ENCODE data around the gene HSD3B2.

The HSD3B2 gene

DNA sequence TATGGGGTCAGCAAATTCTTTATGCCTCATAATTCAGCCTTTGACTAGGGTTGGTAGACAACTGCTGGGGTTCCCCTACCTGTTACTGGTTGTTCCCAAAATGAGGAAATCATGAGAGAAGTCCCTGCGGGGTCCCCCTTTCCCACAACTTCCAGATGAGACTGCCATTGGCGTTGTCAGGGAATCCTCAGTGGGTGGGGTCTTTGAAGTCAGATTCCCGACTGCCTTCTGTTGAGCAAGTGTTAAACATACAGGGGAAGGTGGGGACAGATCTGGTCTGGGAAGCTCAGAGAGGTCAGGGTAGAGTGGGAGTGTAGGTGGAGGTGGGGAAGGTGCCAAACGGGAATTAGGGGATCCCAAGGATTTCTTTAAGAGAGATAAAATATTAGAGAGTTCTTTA, 14.7 kb downstream of the HSD3B2 start:
- Mint-ChIP-seq H3K9me3 (no peaks in the 10 kb centered on the region), H3K27ac (no peak overlapping the region), H3K27me3 (peaks cover 10% of the 10 kb centered on the region), H3K4me3 (no peak overlapping the region), H3K4me1 (no peaks in the 10 kb centered on the region)
- no peak for ATAC-seq
- DNase-seq = no peak

DNA sequence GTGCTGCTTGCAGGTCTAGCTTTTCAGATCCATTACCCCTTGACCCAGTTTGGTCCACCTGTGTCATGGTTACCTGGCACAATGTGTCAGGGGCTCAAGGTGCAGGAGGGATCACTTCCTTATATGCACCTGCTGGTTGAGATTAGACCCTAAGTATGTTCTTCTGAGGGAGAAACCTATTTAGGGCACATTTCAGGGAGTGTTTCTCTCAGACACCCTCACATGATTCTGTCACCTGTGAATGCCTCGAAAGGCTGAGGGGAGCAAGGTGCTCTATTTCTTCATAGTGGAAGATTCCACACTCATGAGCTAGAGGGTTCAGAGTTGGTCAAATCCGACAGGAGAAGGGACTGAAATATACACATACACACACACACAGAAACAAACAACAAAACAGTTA, 15.5 kb downstream of the HSD3B2 start:
- no peaks in the 10 kb centered on the region for H3K9me3 Mint-ChIP-seq

DNA sequence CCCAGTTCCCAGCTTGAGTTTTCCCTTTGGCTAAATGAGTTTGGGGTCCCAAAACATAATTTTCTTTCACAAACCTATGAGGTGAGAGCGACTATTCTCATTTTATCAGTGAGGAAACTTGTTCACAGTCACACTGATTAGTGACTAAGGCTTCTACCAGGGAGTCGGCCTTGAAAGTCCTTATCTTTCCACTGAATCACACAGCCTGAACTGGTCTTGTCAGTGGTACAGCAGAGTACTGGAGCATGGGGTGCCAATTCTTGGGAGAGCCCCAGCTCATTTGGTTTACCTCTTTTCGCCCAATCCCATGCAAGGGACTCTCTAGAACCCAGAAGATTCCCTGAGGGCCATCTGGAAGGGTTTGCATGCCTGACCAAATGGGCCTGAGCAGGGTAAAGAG, 16.9 kb downstream of the HSD3B2 start:
- no peaks in the 10 kb centered on the region for H3K9me3 Mint-ChIP-seq
- no peaks in the 10 kb centered on the region for H3K4me1 Mint-ChIP-seq
- peaks cover 10% of the 10 kb centered on the region for H3K27me3 Mint-ChIP-seq
- no peak overlapping the region for H3K27ac Mint-ChIP-seq
- ATAC-seq (no peak), DNase-seq (no peak)
- no peak overlapping the region for H3K4me3 Mint-ChIP-seq

More for the DNA sequence above, 15.5 kb downstream of the HSD3B2 start:
- no peak overlapping the region for H3K4me3 Mint-ChIP-seq
- DNase-seq = no peak
- no peak for ATAC-seq
- no peak overlapping the region for H3K27ac Mint-ChIP-seq
- H3K27me3 Mint-ChIP-seq = peaks cover 10% of the 10 kb centered on the region
- no peaks in the 10 kb centered on the region for H3K4me1 Mint-ChIP-seq

DNA sequence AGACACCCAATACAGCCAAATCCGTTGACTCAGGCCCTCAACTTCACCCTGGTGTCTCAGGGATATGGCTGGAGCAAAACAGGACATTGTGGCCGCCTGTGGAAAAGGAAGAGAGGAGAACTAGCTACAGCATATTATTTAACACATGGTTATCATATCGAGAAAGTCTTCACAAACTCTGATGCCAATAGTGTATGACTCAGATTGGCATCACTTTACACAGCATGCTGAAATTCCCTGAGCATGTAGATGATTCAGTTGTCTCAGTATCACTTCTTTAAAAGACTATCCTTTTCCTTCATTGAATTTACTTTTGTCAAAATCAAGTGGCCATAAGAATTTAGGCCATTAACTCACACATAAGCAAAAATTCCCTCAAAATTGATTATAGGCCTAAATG, 20.1 kb downstream of the HSD3B2 start:
- ATAC-seq (no peak), DNase-seq (no peak)
- Mint-ChIP-seq H3K27ac (no peak overlapping the region), H3K9me3 (no peaks in the 10 kb centered on the region), H3K4me1 (no peaks in the 10 kb centered on the region), H3K4me3 (no peak overlapping the region), H3K27me3 (peaks cover 11% of the 10 kb centered on the region)

DNA sequence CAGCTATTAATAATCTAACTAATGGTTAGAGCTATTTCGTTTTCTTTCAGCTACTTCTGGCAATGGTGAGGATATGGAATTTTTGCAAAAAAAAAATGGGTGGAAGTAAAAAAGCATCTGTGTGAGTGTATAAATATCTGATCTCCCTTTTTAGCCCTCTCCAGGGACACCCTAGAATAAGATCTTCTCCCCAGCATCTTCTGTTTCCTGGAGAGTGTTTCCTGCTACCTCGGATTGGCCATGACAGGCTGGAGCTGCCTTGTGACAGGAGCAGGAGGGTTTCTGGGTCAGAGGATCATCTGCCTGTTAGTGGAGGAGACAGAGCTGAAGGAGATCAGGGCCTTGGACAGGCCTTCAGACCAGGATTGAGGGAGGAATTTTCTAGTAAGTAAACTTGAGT, 23.8 kb downstream of the HSD3B2 start:
- H3K4me1 Mint-ChIP-seq = no peaks in the 10 kb centered on the region
- no peak overlapping the region for H3K27ac Mint-ChIP-seq
- DNase-seq (no peak), ATAC-seq (no peak)
- H3K4me3 Mint-ChIP-seq = no peak overlapping the region
- no peaks in the 10 kb centered on the region for H3K9me3 Mint-ChIP-seq
- peaks cover 7% of the 10 kb centered on the region for H3K27me3 Mint-ChIP-seq

DNA sequence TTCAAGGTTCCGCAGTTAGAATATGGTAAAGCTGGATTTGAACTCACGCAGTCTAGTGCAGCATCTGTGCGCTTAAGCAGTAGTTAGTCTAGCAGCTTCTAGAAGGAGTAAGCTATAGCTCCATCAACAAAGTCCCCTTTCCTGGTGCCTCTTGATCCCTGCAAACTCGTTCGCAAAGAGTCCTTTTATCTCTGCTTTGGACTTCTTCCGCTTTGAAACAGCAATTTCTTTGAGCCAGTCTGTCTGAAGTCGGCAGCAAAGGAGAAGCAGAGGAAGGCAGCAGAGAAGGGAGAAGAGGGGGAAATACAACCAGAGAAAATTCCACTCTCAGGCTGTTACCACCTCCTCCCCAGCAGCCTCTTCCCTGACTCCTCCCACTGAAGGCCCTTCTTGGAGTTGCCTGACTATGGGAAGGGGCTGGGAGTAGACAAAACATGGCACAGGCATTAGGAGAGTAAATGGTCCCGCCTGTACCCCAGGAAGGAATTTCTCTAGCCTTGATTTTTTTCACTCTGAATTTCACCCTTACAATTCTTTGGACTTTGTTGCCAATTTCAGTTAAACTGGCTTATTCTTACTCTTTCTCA, 25.9 kb downstream of the HSD3B2 start:
- no peak for DNase-seq

DNA sequence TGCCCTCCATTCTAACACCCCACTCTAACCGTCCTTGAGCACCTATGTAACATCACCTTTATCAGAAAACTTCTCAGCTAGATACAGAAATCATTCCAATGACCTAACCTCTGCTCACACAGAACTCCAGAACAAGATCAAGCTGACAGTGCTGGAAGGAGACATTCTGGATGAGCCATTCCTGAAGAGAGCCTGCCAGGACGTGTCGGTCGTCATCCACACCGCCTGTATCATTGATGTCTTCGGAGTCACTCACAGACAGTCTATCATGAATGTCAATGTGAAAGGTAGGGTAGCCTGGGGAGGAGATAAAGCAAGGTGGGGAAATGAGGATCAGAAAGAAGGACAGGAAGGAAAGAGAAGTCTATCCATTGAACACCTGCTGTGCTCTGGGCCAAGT, 27.8 kb downstream of the HSD3B2 start:
- H3K4me3 Mint-ChIP-seq = no peak overlapping the region
- peaks cover 6% of the 10 kb centered on the region for H3K27me3 Mint-ChIP-seq
- no peaks in the 10 kb centered on the region for H3K9me3 Mint-ChIP-seq
- no peak for DNase-seq
- H3K27ac Mint-ChIP-seq = no peak overlapping the region
- no peaks in the 10 kb centered on the region for H3K4me1 Mint-ChIP-seq
- no peak for ATAC-seq

More for the DNA sequence above, 25.9 kb downstream of the HSD3B2 start:
- Mint-ChIP-seq H3K4me1 (no peaks in the 10 kb centered on the region), H3K27me3 (peaks cover 6% of the 10 kb centered on the region), H3K9me3 (no peaks in the 10 kb centered on the region), H3K27ac (no peak overlapping the region), H3K4me3 (no peak overlapping the region)
- ATAC-seq = no peak

DNA sequence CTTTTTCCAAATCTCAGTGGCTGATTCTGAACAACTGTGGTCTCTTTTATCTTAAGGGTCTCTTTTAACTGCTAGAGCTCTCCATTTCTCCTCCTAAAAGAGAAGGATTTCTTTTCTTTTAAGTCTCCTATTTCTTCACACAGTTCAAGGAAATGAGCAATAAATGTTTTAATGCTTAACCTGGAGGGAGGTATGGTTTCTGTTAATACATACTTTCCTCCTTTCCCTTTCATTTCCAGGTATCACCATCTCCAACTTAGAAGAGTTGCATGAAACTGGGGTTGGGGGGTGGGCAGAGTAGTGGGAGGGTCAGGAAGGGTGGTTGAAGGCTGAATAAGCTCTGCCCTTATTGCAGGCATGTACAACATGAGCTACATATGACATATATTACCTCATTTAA, 31.4 kb downstream of the HSD3B2 start:
- no peaks in the 10 kb centered on the region for H3K9me3 Mint-ChIP-seq
- no peaks in the 10 kb centered on the region for H3K4me1 Mint-ChIP-seq
- no peaks in the 10 kb centered on the region for H3K27me3 Mint-ChIP-seq
- H3K4me3 Mint-ChIP-seq = no peak overlapping the region
- ATAC-seq = no peak
- no peak overlapping the region for H3K27ac Mint-ChIP-seq
- DNase-seq = no peak

DNA sequence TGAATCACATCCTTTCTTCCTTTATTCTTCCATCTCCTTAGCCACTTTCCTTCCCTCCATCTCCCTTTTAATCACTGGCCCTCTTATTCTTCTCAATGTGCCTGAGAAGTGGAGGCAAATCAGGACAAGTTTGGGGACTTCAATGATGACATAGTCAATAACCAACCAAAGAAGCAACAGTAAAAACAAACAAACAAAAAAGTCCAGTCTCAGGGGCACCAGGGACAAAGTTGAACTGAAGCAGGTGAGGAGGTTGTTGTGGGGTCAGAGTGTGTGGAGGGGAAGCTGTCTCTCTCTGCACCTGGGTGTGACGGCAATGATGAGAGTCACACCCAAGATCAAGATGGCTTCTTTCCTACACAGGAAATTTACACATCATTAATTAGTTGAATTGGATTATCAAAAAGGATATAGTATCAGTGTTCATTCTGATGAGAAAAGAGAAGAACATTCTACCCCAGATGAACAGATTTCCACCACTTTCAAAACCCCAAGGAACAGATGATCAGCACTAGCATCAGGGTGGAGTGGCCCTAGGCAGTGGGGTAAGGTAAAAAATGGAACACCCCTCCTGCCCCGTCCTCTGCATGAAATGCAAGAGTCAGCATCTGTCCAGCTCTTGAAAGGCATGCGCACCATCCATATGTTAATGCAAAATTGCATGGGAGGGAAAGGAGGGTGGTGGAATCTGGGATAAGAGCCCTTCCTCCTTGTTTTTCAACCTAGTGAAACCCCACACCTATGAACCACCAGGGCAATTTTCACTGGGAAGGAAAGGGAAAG, 32.6 kb downstream of the HSD3B2 start:
- Mint-ChIP-seq H3K9me3 (no peaks in the 10 kb centered on the region), H3K4me3 (no peak overlapping the region), H3K4me1 (no peaks in the 10 kb centered on the region), H3K27ac (peak overlapping the region in 1 of 2 donors; percentile 84), H3K27me3 (no peaks in the 10 kb centered on the region)
- ATAC-seq (peak; percentile 29), DNase-seq (no peak)

DNA sequence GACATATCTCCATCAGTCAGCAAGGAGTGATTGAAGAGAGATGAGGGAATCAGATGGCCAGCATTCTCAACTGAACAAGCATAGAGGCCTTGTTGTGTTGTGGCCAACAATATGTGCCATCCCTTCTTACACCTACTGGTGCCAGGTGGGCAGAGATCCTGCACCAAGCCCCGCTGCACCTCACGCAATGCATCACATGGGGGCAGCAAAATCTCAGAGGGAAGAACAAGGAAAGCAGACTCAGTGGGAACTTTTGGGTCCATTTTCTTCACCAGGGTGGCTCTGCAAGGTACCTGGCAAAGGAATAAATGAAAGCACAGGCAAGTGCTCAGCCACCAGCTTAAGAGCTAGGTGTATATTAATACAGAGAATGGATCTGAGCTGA, 33.2 kb downstream of the HSD3B2 start:
- ATAC-seq (peak; percentile 33), DNase-seq (no peak)
- Mint-ChIP-seq H3K27ac (no peak overlapping the region), H3K9me3 (no peaks in the 10 kb centered on the region), H3K4me1 (peaks cover 4% of the 10 kb centered on the region), H3K27me3 (no peaks in the 10 kb centered on the region), H3K4me3 (no peak overlapping the region)

DNA sequence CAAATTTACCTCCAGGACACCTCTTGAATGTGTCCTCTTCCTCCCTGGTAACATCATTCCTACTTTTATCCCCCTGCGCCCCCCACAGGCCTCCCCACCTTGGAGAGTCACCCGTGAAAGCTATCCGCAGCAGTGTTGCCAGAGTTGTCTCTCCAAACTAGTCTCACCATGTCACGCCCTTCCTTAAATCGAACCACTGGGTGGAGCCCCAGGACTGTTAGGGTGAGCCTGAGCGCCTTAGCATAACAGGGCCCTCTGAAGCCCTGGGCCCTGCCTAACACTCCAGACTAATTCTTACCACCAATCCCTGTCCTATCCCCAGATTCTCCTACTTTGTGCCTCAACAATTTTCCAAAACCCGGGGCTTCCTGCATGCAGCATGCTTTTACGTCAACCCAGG, 35.0 kb downstream of the HSD3B2 start:
- no peak for DNase-seq
- Mint-ChIP-seq H3K4me1 (peaks cover 7% of the 10 kb centered on the region), H3K4me3 (no peak overlapping the region), H3K27me3 (no peaks in the 10 kb centered on the region), H3K27ac (peak overlapping the region in 1 of 2 donors; percentile 60), H3K9me3 (no peaks in the 10 kb centered on the region)
- ATAC-seq = no peak

DNA sequence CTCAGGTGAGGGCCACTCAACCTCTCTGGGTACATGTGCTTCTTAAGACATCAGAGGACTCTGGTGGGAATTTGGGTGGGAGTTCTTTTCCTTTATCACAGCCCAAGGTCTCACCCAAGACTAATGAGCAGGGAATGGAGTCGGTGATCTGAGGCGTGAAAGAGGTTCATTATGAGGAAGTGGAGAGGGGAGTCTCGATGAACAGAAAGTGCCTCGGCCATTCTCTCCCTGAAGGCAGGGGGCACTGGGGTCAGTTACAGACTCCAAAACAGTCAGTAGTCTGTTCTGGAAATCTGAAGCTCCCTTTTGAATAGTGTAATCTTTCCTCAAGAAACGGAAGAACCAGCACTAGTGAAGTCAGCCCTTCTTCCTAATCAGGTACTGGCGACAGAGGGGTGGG, 36.2 kb downstream of the HSD3B2 start:
- no peak overlapping the region for H3K27ac Mint-ChIP-seq
- H3K4me1 Mint-ChIP-seq = peaks cover 7% of the 10 kb centered on the region
- ATAC-seq = no peak
- H3K27me3 Mint-ChIP-seq = no peaks in the 10 kb centered on the region
- no peak overlapping the region for H3K4me3 Mint-ChIP-seq
- H3K9me3 Mint-ChIP-seq = no peaks in the 10 kb centered on the region
- DNase-seq = no peak

DNA sequence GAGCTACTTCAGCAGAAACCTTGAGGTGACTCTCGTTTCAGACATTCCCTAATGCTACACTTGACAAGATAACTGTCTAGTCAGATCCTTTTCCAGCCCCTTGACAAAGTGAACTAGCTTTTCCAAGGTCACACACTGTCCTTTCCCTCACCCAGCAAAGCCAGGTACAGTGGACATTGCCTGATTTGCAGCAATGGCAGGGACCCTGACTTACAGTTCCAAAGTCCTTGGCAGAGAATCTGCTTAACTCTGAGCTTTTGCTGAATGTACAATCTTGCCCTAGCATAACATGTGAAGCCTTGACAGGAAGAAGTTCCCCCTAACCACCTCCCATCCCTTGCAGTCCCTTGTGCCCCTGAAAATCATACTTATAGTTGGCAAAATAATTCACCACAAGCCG, 37.1 kb downstream of the HSD3B2 start:
- Mint-ChIP-seq H3K4me1 (peaks cover 7% of the 10 kb centered on the region), H3K9me3 (no peaks in the 10 kb centered on the region), H3K4me3 (no peak overlapping the region), H3K27ac (no peak overlapping the region), H3K27me3 (no peaks in the 10 kb centered on the region)
- DNase-seq = no peak
- no peak for ATAC-seq

DNA sequence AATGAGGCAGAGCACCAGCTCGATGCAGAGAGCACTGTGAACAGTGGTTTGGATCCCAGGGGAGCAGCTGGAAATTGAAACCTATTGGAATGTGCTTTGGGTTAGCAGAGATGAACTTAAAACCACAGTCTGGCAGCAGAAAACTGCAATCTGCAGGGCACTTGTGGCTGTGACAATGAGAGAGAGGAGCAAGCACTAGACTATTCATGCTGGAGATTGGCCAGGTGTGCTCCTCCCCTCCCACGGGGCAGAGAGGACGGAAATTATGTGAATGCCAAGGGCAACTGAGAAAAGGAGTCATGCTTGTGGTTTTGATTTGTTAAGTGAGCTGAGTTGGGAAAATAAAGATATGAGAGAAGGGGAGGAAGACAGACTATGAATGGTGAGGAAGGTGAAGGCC, 38.1 kb downstream of the HSD3B2 start:
- peak; percentile 59 for ATAC-seq
- no peak overlapping the region for H3K27ac Mint-ChIP-seq
- peaks cover 7% of the 10 kb centered on the region for H3K4me1 Mint-ChIP-seq
- H3K27me3 Mint-ChIP-seq = no peaks in the 10 kb centered on the region
- no peaks in the 10 kb centered on the region for H3K9me3 Mint-ChIP-seq
- no peak overlapping the region for H3K4me3 Mint-ChIP-seq
- no peak for DNase-seq

DNA sequence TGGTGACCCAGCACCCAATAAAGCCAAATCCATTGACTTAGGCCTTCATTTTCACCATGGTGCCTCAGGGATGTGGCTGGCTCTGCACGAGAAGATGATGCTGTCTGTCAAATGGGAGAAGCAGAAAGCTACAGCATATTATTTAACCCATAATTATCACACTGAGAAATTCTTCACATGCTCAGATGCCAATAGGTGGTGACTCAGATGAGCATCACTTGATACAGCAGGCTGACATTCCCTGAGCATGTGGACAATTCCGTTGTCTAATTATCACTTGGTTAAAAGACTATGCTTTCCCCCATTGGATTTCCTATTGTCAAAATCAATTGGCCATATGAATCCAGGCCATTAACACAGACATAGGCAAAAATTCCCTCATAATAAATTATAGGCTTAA, 48.0 kb downstream of the HSD3B2 start:
- peaks cover 8% of the 10 kb centered on the region for H3K27me3 Mint-ChIP-seq
- DNase-seq (no peak), ATAC-seq (no peak)
- no peaks in the 10 kb centered on the region for H3K9me3 Mint-ChIP-seq
- no peak overlapping the region for H3K4me3 Mint-ChIP-seq
- H3K27ac Mint-ChIP-seq = no peak overlapping the region
- no peaks in the 10 kb centered on the region for H3K4me1 Mint-ChIP-seq

DNA sequence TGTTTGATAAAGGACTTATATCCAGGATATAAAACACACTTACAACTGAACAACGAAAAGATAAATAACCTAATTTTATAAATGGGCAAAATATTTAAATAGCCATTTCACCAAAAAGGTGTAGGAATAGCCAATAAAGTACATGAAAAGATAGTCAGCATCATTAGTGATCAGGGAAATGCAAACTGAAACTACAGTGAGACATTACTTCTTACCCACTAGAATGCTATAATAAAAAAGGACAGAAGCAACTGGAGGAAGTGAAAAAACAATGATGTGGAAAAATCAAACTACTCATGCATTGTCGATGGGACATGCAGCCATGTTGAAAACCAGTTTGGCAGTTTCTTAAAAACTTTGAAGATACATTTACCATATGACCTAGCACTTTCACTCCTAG, 48.6 kb downstream of the HSD3B2 start:
- Mint-ChIP-seq H3K4me3 (no peak overlapping the region), H3K27ac (no peak overlapping the region), H3K9me3 (no peaks in the 10 kb centered on the region), H3K4me1 (no peaks in the 10 kb centered on the region), H3K27me3 (peaks cover 8% of the 10 kb centered on the region)
- ATAC-seq = no peak
- DNase-seq = no peak

DNA sequence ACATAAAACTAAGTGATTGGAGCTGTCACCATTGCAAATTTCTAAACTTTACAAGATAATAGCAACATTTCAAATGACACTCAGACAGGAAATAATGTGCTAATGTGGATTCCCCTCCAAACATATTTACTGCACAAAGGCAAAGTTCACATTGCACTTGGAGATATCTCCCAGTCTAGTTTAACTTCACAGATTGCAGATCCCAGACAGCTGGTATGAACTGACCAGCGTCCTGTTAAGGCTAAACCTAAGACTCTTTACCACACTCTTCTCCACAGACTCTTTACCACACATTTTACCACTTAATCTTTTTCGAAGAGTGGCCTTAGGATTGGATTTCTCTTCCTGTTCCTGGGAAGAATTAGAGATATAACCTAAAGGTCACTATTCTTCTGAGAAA, 51.5 kb downstream of the HSD3B2 start:
- H3K27ac Mint-ChIP-seq = no peak overlapping the region
- DNase-seq = no peak
- peaks cover 7% of the 10 kb centered on the region for H3K27me3 Mint-ChIP-seq
- no peaks in the 10 kb centered on the region for H3K9me3 Mint-ChIP-seq
- no peak overlapping the region for H3K4me3 Mint-ChIP-seq
- no peak for ATAC-seq
- no peaks in the 10 kb centered on the region for H3K4me1 Mint-ChIP-seq
